ENCODE results near the gene ALG3.

GRCh38 chr3:184239708-184240107 lies 9.1 kb downstream of the ALG3 start:
- TF ChIP-seq POLR2AphosphoS5 (IDR thresholded peaks at IDR 0.05; ENCODE audit: low read depth, low read length) (no peak), CTCF (IDR thresholded peaks at IDR 0.05) (no peak), SIN3A (IDR thresholded peaks at IDR 0.05; ENCODE audit: borderline replicate concordance, insufficient read depth, low read depth, low read length) (no peak)

Measured in Panc1 (cell line).